ENCODE results near the gene ACP7.

DNA sequence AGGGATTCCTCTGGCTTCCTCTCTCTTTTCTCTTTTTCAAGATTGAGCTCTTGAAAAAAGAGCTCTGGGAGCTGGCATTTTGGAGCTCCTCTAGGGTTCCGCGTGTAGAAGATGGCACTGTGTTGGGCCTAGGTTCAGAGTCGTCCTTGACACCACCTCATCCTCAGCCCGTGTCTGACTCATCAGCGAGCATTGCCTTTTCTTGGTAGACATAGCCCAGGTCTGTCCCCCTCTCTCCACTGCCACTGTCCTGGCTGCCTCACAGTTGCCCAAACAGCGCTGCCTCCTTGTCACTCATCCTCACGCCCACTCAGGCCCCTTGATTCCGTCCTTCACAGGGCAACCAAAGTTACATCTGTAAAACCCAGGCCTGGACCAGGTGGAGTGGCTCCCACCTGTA, 66.1 kb downstream of the ACP7 start:
- TF ChIP-seq, protein P1, sequence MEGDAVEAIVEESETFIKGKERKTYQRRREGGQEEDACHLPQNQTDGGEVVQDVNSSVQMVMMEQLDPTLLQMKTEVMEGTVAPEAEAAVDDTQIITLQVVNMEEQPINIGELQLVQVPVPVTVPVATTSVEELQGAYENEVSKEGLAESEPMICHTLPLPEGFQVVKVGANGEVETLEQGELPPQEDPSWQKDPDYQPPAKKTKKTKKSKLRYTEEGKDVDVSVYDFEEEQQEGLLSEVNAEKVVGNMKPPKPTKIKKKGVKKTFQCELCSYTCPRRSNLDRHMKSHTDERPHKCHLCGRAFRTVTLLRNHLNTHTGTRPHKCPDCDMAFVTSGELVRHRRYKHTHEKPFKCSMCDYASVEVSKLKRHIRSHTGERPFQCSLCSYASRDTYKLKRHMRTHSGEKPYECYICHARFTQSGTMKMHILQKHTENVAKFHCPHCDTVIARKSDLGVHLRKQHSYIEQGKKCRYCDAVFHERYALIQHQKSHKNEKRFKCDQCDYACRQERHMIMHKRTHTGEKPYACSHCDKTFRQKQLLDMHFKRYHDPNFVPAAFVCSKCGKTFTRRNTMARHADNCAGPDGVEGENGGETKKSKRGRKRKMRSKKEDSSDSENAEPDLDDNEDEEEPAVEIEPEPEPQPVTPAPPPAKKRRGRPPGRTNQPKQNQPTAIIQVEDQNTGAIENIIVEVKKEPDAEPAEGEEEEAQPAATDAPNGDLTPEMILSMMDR (IDR thresholded peaks at IDR 0.05; ENCODE audit: insufficient read depth, low read length, poor library complexity, severe bottlenecking), result no peak
- no peak for TF ChIP-seq EZH2phosphoT487 (conservative IDR thresholded peaks at IDR 0.05; ENCODE audit: low read length)
